HEK293T (cell line): Measurements from ENCODE around the gene ICA1.

Experiments
- CTCF ChIA-PET: fragments of 350-600 bp; formaldehyde crosslinking; extraction: SDS; loops from one replicate; lab custom pipeline; 2021; ENCODE audit warnings: antibody characterized with exemption, inconsistent platforms; lab: Yijun Ruan, JAX
- POLR2A ChIA-PET: fragments of 350-600 bp; formaldehyde crosslinking; extraction: SDS; loops from one replicate; lab custom pipeline; 2020; ENCODE audit warnings: antibody characterized with exemption, inconsistent platforms; lab: Yijun Ruan, JAX
- DNase-seq: peaks from one replicate; pipeline ENCODE4 v3.0.0; 2012; ENCODE audit warnings: mixed read lengths; ENCODE audit errors: extremely low spot score
- ARNT ChIP-seq: fragments of 450-650 bp; IDR thresholded peaks from 2 replicates; pipeline ENCODE4 v1.6.1; 2017; ENCODE audit warnings: mild to moderate bottlenecking
- BHLHE40 ChIP-seq: fragments of 450-650 bp; IDR thresholded peaks from 2 replicates; pipeline ENCODE4 v1.6.1; 2016; ENCODE audit warnings: mild to moderate bottlenecking, moderate library complexity, borderline replicate concordance
- CTBP1 ChIP-seq: fragments of 450-650 bp; IDR thresholded peaks from 2 replicates; pipeline ENCODE4 v1.6.1; 2016; ENCODE audit warnings: borderline replicate concordance
- ELF4 ChIP-seq: fragments of 450-650 bp; IDR thresholded peaks from 2 replicates; pipeline ENCODE4 v1.6.1; 2017; ENCODE audit warnings: antibody characterized with exemption
- FOXA1 ChIP-seq: fragments of 450-650 bp; IDR thresholded peaks from 2 replicates; pipeline ENCODE4 v1.6.1; 2016; ENCODE audit warnings: mild to moderate bottlenecking
- FOXK2 ChIP-seq: fragments of 450-650 bp; IDR thresholded peaks from 2 replicates; pipeline ENCODE4 v1.6.1; 2016; ENCODE audit warnings: mild to moderate bottlenecking
- FOXM1 ChIP-seq: fragments of 450-650 bp; IDR thresholded peaks from 2 replicates; pipeline ENCODE4 v1.6.1; 2017; ENCODE audit warnings: mild to moderate bottlenecking, borderline replicate concordance
- HDGF ChIP-seq: fragments of 450-650 bp; IDR thresholded peaks from 2 replicates; pipeline ENCODE4 v1.6.1; 2017; ENCODE audit warnings: antibody characterized with exemption, borderline replicate concordance
- L3MBTL2 ChIP-seq: fragments of 450-650 bp; conservative IDR thresholded peaks from 2 replicates; pipeline ENCODE4 v1.6.1; 2016; ENCODE audit warnings: mild to moderate bottlenecking
- LEF1 ChIP-seq: fragments of 450-650 bp; IDR thresholded peaks from 2 replicates; pipeline ENCODE4 v1.6.1; 2017; ENCODE audit warnings: mild to moderate bottlenecking, borderline replicate concordance
- NFRKB ChIP-seq: fragments of 450-650 bp; IDR thresholded peaks from 2 replicates; pipeline ENCODE4 v1.6.1; 2016; ENCODE audit warnings: mild to moderate bottlenecking, moderate library complexity
- SP1 ChIP-seq: fragments of 450-650 bp; IDR thresholded peaks from 2 replicates; pipeline ENCODE4 v1.6.1; 2017
- SUZ12 ChIP-seq: fragments of 450-650 bp; IDR thresholded peaks from 2 replicates; pipeline ENCODE4 v1.6.1; 2016; ENCODE audit warnings: mild to moderate bottlenecking
- TARDBP ChIP-seq: fragments of 450-650 bp; IDR thresholded peaks from 2 replicates; pipeline ENCODE4 v1.6.1; 2016
- ZNF384 ChIP-seq: fragments of 450-650 bp; IDR thresholded peaks from 2 replicates; pipeline ENCODE4 v1.6.1; 2016
- TF ChIP-seq, protein P1 (sequence below): fragments of 450-650 bp; IDR thresholded peaks from 2 replicates; pipeline ENCODE4 v1.6.1; 2016

Gene ICA1

DNA sequence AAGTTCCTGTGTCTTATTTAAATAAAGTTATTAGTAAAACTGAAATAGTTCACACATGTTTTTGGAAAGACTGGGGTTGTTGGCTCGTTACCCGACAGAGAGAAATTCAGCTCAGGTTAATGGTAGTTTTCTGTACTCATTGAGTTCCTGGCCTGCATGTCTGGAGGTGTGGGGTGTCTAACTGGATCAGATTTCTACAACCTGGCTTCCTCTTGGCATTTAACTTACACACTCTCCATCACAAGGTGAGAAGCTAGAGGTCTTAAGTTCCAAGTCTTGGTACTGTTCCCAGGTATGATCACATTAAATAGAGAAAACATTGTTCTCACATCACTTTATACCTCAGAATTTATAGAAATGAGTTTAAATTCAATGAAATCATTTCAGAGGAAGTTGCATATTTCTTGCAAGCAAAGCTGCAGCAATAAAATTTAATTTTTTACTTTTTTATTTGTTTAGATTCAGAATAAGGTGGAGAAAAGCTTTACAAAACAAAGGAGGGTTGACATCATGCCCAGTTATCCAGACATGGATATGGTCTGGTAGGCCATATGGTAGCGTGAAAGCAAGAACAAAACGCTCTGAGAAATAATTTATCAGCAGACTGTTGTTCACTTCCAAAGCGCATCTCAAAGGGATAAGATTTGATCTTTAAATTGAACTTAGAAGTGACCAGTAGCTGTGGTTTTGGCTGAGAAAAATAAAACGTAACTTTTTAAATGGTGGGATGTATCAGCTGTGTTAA, 172.8 kb downstream of the ICA1 start:
- DNase-seq: no peak
- ChIA-PET POLR2A (no interaction called here), CTCF (no interaction called here)
- TF ChIP-seq SP1: no peak
- TF ChIP-seq TARDBP: no peak
- no peak for TF ChIP-seq CTBP1
- no peak for TF ChIP-seq FOXK2
- TF ChIP-seq NFRKB: no peak
- TF ChIP-seq ARNT: no peak
- TF ChIP-seq FOXA1: no peak
- TF ChIP-seq, protein P1, sequence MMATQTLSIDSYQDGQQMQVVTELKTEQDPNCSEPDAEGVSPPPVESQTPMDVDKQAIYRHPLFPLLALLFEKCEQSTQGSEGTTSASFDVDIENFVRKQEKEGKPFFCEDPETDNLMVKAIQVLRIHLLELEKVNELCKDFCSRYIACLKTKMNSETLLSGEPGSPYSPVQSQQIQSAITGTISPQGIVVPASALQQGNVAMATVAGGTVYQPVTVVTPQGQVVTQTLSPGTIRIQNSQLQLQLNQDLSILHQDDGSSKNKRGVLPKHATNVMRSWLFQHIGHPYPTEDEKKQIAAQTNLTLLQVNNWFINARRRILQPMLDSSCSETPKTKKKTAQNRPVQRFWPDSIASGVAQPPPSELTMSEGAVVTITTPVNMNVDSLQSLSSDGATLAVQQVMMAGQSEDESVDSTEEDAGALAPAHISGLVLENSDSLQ: no peak
- no peak for TF ChIP-seq SUZ12
- TF ChIP-seq LEF1: no peak
- no peak for TF ChIP-seq ZNF384
- TF ChIP-seq L3MBTL2: no peak
- TF ChIP-seq BHLHE40: no peak
- TF ChIP-seq FOXM1: no peak

DNA sequence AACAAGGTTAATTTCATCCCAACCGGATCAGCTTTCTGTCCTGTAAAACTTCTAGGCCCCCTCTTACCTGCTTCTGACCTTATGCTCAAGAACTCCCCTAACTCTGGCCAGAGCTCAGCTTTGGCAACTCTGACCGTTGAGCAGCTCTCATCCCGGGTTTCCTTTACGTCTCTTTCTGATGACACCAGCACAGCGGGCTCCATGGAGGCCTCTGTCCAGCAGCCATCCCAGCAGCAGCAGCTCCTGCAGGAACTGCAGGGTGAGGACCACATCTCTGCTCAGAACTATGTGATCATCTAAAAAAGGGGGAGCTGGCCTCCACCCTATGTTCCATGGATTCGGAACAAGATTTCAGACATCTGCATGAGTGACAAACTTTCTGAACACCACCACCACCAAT, 175.7 kb downstream of the ICA1 start:
- CTCF ChIA-PET: no interaction called here

DNA sequence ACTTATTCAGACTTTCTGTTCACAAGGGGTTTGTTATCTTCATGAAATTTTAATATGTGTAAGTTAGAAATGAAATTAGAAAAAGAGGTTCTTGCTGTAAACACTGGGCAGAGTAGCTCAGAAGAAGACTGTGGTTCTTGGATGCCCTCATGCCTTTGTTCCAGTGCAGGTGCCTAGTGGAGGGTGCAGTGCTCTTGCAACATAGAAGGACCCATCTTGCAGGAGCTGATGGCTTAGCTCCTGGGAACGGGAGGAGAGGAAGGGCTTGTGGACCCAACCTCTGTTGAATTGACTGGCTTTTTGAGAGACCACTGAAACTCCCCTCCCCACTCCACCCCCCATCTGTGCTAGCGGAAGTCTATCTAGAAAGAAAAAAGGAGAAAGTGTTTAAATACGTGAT, 176.5 kb downstream of the ICA1 start:
- ChIA-PET CTCF (no interaction called here), POLR2A (no interaction called here)
- no peak for TF ChIP-seq FOXM1
- no peak for TF ChIP-seq NFRKB
- TF ChIP-seq FOXA1: no peak
- no peak for TF ChIP-seq CTBP1
- TF ChIP-seq, protein P1: no peak
- TF ChIP-seq BHLHE40: no peak
- TF ChIP-seq ZNF384: no peak
- no peak for DNase-seq

More for the DNA sequence above, 175.7 kb downstream of the ICA1 start:
- TF ChIP-seq CTBP1 (no peak), FOXA1 (no peak), ARNT (no peak), BHLHE40 (no peak), FOXM1 (no peak), SP1 (no peak), ELF4 (no peak), FOXK2 (no peak), SUZ12 (no peak), LEF1 (no peak), L3MBTL2 (no peak), NFRKB (no peak), HDGF (no peak)
- TF ChIP-seq, protein P1: no peak
- POLR2A ChIA-PET: no interaction called here
- DNase-seq: no peak

DNA sequence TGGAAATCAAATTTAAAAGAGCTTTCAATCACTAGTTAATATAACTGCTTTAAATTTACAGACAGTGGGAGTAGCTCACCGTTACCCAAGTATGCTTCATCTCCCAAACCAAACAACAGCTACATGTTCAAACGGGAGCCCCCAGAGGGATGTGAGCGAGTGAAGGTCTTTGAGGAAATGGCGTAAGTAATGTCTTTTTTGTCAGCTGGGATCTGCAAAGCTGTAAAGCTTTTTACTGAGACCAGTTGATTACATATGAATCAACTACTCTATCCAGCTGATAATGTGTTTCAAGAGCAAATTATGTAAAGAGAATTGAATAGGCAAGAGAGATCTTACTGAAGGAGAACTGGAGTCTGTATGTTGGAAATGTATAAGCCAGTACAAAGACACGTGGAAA, 177.1 kb downstream of the ICA1 start:
- POLR2A ChIA-PET: no interaction called here
- CTCF ChIA-PET: interaction anchor here (0.6 kb wide), 1 partner anchor 105 kb away, joined by 4 read pairs; no protein-coding TSS in a partner anchor
- TF ChIP-seq SUZ12 (no peak), FOXA1 (no peak), FOXK2 (no peak), ARNT (no peak), L3MBTL2 (no peak), ZNF384 (no peak), CTBP1 (no peak), HDGF (no peak), TARDBP (no peak), NFRKB (no peak), FOXM1 (no peak), SP1 (no peak), LEF1 (no peak), BHLHE40 (no peak), ELF4 (no peak)
- TF ChIP-seq, protein P1: no peak
- DNase-seq: no peak

DNA sequence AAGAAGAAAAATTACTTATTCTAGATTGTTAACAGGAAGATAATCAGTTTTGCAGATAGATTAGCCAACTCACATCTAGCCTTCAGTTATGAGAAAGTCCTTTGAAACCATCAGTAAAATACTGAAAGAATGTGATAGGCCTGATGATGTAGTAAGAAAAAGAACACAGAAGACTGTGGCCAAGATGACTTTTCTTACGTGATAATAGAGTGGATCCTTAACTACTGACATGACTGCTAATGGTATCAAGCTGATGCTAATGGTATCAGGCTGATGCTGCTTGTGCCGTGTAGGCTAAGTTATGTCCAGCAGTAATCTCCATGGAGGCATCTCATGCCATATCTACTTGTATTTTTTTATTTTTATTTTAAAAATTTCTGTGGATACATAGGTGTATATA, 179.2 kb downstream of the ICA1 start:
- no peak for TF ChIP-seq LEF1
- TF ChIP-seq NFRKB: no peak
- TF ChIP-seq FOXA1: no peak
- no peak for TF ChIP-seq CTBP1
- no peak for TF ChIP-seq BHLHE40
- TF ChIP-seq HDGF: no peak
- TF ChIP-seq L3MBTL2: no peak
- POLR2A ChIA-PET: no interaction called here
- no peak for DNase-seq
- CTCF ChIA-PET: no interaction called here
